HepG2 (cell line): Measurements from ENCODE around the gene PAXX. TPM values are rescaled to one million over a fixed set of nuclear protein-coding genes. Genes with fewer than 3 reads are reported as not detected.

Source experiments
- BATF2 ChIP-seq: sonication (generic); formaldehyde crosslinking; IDR thresholded peaks from 2 replicates; pipeline ENCODE4 v1.8.0; 2022; ENCODE audit warnings: mild to moderate bottlenecking, missing genetic modification reagents, moderate library complexity
- HDAC1 ChIP-seq: sonication (generic); formaldehyde crosslinking; IDR thresholded peaks from 2 replicates; pipeline ENCODE4 v1.5.1; 2020; ENCODE audit warnings: mild to moderate bottlenecking, missing genetic modification reagents
- MXD4 ChIP-seq: IDR thresholded peaks from 2 replicates; pipeline ENCODE4 v1.6.1; 2016; ENCODE audit warnings: mild to moderate bottlenecking, missing biosample characterization, missing genetic modification reagents
- NFKB2 ChIP-seq: sonication (generic); formaldehyde crosslinking; IDR thresholded peaks from 2 replicates; pipeline ENCODE4 v1.4.0; 2020; ENCODE audit warnings: missing genetic modification reagents, borderline replicate concordance
- NONO ChIP-seq, 2 experiments: fragments of 450-650 bp in 1 of 2; sonication (generic) in 1 of 2; formaldehyde crosslinking in 1 of 2; IDR thresholded peaks in 1 of 2; conservative IDR thresholded peaks in 1 of 2; 2 replicates each; pipeline versions ENCODE4 v1.6.1 to v1.8.0; 2017 to 2022; ENCODE audit warnings: mild to moderate bottlenecking in 1 of 2, missing genetic modification reagents in 1 of 2, moderate library complexity in 1 of 2
- SAFB2 ChIP-seq: sonication (generic); formaldehyde crosslinking; IDR thresholded peaks from 2 replicates; pipeline ENCODE4 v1.5.1; 2020; ENCODE audit warnings: missing genetic modification reagents, low read depth, mild to moderate bottlenecking, borderline replicate concordance
- THYN1 ChIP-seq: sonication (generic); formaldehyde crosslinking; IDR thresholded peaks from 2 replicates; pipeline ENCODE4 v1.8.1; 2023; ENCODE audit warnings: low read depth, mild to moderate bottlenecking, moderate library complexity, missing genetic modification reagents, borderline replicate concordance
- XRCC5 ChIP-seq: fragments of 200-400 bp; formaldehyde crosslinking; optimal IDR thresholded peaks from 2 replicates; pipeline ENCODE3; 2017; ENCODE audit warnings: mild to moderate bottlenecking, low read length
- ZBTB21 ChIP-seq: sonication (generic); formaldehyde crosslinking; IDR thresholded peaks from 2 replicates; pipeline ENCODE4 v1.4.0; 2020; ENCODE audit warnings: missing genetic modification reagents
- ZBTB40 ChIP-seq, 2 experiments: fragments of 450-650 bp in 1 of 2; sonication (generic) in 1 of 2; formaldehyde crosslinking in 1 of 2; IDR thresholded peaks; 2 replicates each; pipeline versions ENCODE4 v1.6.1 to v1.8.0; 2016 to 2022; ENCODE audit warnings: antibody characterized with exemption in 1 of 2, mild to moderate bottlenecking in 1 of 2, missing genetic modification reagents in 1 of 2
- ZC3H4 ChIP-seq: sonication (generic); formaldehyde crosslinking; IDR thresholded peaks from 2 replicates; pipeline ENCODE4 v1.4.0; 2020; ENCODE audit warnings: missing genetic modification reagents, borderline replicate concordance
- ZNF224 ChIP-seq: sonication (generic); formaldehyde crosslinking; IDR thresholded peaks from 2 replicates; pipeline ENCODE4 v1.5.0; 2020; ENCODE audit warnings: mild to moderate bottlenecking, missing genetic modification reagents
- ZNF484 ChIP-seq: sonication (generic); formaldehyde crosslinking; IDR thresholded peaks from 2 replicates; pipeline ENCODE4 v1.5.1; 2020; ENCODE audit warnings: mild to moderate bottlenecking, low read depth, missing genetic modification reagents, borderline replicate concordance
- ZNF607 ChIP-seq: sonication (generic); formaldehyde crosslinking; IDR thresholded peaks from 2 replicates; pipeline ENCODE4 v1.5.1; 2020; ENCODE audit warnings: missing genetic modification reagents, mild to moderate bottlenecking, borderline replicate concordance
- polyA plus RNA-seq, 8 experiments: library from polyadenylated mRNA; depleted of rRNA in 3 of 8; stranded (reverse) in 7 of 8; unstranded in 1 of 8; fragments of >200 nt; fragmentation: Illumina TruSeq in 4 of 8; extraction: Trizol in 4 of 8; gene quantifications; 2 replicates each; pipeline versions ENCODE4 v1.2.1 to v1.2.3, GENCODE V29; 2011 to 2016; ENCODE audit warnings: low read depth in 4 of 8, missing spikeins in 1 of 8, mixed read lengths in 1 of 8; ENCODE audit not compliant: insufficient read depth in 1 of 8
- total RNA-seq, 5 experiments: library from RNA; depleted of rRNA; stranded (reverse); fragments of >200 nt; fragmentation: Illumina TruSeq; extraction: Trizol; gene quantifications; 2 replicates each; pipeline ENCODE4 v1.2.3, GENCODE V29; 2016; ENCODE audit warnings: low read depth in 1 of 5
- TF ChIP-seq, protein P1 (sequence below): IDR thresholded peaks from 2 replicates; pipeline ENCODE4 v1.6.1; 2012; ENCODE audit warnings: inconsistent platforms

The PAXX gene
- total and polyA plus RNA-seq, 2 of the 13 experiments (the other 11 are each of a cell fraction or from before 2014, with no cell fraction given): 14.0 to 31.9 TPM

DNA sequence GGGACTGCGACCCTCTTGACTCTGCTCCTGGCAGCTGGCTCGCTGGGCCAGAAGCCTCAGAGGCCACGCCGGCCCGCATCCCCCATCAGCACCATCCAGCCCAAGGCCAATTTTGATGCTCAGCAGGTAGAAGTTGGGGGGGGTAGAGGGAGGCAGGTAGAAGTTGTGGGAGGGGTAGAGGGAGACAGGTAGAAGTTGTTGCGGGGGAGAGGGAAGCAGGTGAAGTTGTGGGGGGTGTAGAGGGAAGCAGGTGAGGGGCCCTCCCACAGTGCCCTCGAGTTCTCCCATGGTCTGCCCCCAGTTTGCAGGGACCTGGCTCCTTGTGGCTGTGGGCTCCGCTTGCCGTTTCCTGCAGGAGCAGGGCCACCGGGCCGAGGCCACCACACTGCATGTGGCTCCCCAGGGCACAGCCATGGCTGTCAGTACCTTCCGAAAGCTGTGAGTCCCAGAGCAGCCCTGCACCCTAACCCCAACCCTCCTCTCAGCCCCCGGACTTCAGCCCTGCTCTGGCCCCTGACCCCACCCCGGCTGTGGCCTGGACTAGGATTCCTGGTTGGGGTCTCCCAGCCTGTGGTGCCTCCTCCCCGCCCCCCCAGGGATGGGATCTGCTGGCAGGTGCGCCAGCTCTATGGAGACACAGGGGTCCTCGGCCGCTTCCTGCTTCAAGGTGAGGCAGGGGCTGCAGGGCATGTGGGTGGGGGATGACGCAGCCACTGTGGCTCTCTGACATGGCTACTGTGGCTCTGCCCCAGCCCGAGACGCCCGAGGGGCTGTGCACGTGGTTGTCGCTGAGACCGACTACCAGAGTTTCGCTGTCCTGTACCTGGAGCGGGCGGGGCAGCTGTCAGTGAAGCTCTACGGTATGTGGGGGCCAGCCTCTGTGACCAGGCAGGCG is 46.6 kb upstream of the PAXX start (continued):
- no peak for TF ChIP-seq ZNF484
- TF ChIP-seq THYN1 (CRISPR knock-in tag): no peak
- TF ChIP-seq NONO (IDR thresholded peaks at IDR 0.05): no peak
- TF ChIP-seq NONO (CRISPR knock-in tag; conservative IDR thresholded peaks at IDR 0.05): peak; percentile 39; the same call in 1 of the 2 replicates
- 0 out of 2 replicates have a peak, but pooled peaks have one; percentile 39 for TF ChIP-seq ZNF224
- no peak for TF ChIP-seq ZC3H4 (CRISPR knock-in tag)
- 0 out of 2 replicates have a peak, but pooled peaks have one; percentile 34 for TF ChIP-seq BATF2 (CRISPR knock-in tag)
- peak; percentile 7; the same call in 1 of the 2 replicates for TF ChIP-seq ZNF607 (CRISPR knock-in tag)
- TF ChIP-seq HDAC1 (CRISPR knock-in tag): peak; percentile 19; the same call in 1 of the 2 replicates
- no peak for TF ChIP-seq SAFB2 (CRISPR knock-in tag)
- peak; percentile 47; the same call in 1 of the 2 replicates for TF ChIP-seq MXD4 (CRISPR knock-in tag)
- TF ChIP-seq, protein P1, sequence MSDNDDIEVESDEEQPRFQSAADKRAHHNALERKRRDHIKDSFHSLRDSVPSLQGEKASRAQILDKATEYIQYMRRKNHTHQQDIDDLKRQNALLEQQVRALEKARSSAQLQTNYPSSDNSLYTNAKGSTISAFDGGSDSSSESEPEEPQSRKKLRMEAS: no peak
- TF ChIP-seq ZBTB21 (CRISPR knock-in tag): no peak
- TF ChIP-seq NFKB2 (CRISPR knock-in tag): peak; percentile 41; the same call in 1 of the 2 replicates
- no peak for TF ChIP-seq XRCC5
- TF ChIP-seq ZBTB40 (IDR thresholded peaks at IDR 0.05): no peak
- TF ChIP-seq ZBTB40 (CRISPR knock-in tag; IDR thresholded peaks at IDR 0.05): no peak
